ENCODE results near the gene GADL1.

DNA sequence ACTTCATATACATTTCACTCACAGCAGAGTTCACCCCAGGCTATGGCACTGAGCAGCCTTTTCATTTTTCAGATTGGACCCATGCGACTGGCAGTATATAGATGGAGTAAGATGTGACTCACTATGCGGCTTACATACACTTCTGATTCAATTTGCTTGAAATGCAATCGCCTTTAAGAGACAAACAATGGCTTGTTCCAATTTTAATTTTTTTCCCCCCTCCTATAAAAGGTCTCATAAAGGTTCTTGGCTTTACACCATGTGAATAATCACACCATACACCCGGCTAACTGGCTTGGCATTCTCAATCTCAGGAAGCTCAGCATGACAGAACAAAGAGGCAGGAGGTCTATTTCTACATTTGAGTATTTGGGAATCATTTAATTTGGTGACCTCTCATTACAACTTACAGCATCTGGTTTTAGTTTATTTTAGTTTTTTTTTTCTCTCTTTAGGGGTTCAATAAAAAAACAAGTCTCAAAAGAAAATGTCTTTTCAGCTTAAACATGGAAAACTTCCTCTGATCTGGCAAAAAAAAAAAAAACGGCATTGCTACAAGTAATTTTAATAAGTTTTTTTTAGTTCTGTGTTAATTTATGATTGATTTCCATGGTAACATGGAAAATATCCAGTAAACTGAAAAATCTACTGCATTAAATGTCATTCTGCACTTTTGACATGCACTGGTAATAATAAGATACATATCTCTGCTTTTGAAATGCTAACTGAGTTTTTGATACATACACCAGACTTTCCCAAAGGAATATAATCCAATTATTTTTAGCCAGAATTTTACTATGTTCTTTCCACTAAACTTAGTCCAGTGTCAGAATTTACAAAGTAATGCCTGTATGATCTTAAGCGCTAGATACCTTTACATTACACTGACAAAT, 38.8 kb downstream of the GADL1 start:
- no peak for TF ChIP-seq POLR2A (IDR thresholded peaks at IDR 0.05)
- TF ChIP-seq, protein P1, sequence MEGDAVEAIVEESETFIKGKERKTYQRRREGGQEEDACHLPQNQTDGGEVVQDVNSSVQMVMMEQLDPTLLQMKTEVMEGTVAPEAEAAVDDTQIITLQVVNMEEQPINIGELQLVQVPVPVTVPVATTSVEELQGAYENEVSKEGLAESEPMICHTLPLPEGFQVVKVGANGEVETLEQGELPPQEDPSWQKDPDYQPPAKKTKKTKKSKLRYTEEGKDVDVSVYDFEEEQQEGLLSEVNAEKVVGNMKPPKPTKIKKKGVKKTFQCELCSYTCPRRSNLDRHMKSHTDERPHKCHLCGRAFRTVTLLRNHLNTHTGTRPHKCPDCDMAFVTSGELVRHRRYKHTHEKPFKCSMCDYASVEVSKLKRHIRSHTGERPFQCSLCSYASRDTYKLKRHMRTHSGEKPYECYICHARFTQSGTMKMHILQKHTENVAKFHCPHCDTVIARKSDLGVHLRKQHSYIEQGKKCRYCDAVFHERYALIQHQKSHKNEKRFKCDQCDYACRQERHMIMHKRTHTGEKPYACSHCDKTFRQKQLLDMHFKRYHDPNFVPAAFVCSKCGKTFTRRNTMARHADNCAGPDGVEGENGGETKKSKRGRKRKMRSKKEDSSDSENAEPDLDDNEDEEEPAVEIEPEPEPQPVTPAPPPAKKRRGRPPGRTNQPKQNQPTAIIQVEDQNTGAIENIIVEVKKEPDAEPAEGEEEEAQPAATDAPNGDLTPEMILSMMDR (IDR thresholded peaks at IDR 0.05), result no peak
